IMR-90 (cell line): ENCODE measurements around the gene SLX4IP.

Source experiments
- BHLHE40 ChIP-seq: fragments of 150-350 bp; IDR thresholded peaks from 2 replicates; pipeline ENCODE4 v1.6.1; 2016; ENCODE audit warnings: mild to moderate bottlenecking, low read depth, low read length
- CEBPB ChIP-seq: IDR thresholded peaks from 2 replicates; pipeline ENCODE4 v1.6.1; 2012; ENCODE audit warnings: low read depth, low read length, improper control_type of control experiment
- CHD1 ChIP-seq: IDR thresholded peaks from 2 replicates; pipeline ENCODE4 v1.6.1; 2012; ENCODE audit warnings: low read depth, low read length, improper control_type of control experiment
- FOS ChIP-seq: fragments of 150-350 bp; IDR thresholded peaks from 2 replicates; pipeline ENCODE4 v1.6.1; 2016; ENCODE audit warnings: low read depth, low read length
- MAFK ChIP-seq: IDR thresholded peaks from 2 replicates; pipeline ENCODE4 v1.6.1; 2012; ENCODE audit warnings: low read depth, low read length, improper control_type of control experiment
- MXI1 ChIP-seq: IDR thresholded peaks from 2 replicates; pipeline ENCODE4 v1.6.1; 2012; ENCODE audit warnings: low read depth, mild to moderate bottlenecking, low read length, moderate library complexity, borderline replicate concordance
- POLR2A ChIP-seq: IDR thresholded peaks from 2 replicates; pipeline ENCODE4 v1.6.1; 2012; ENCODE audit warnings: mild to moderate bottlenecking, low read depth, low read length
- RCOR1 ChIP-seq: IDR thresholded peaks from 2 replicates; pipeline ENCODE4 v1.6.1; 2012; ENCODE audit warnings: mild to moderate bottlenecking, low read length, improper control_type of control experiment; ENCODE audit not compliant: insufficient replicate concordance
- RFX5 ChIP-seq: IDR thresholded peaks from 2 replicates; pipeline ENCODE4 v1.8.0; 2012; ENCODE audit warnings: low read depth, mild to moderate bottlenecking, low read length, moderate library complexity
- SMC3 ChIP-seq: fragments of 150-350 bp; IDR thresholded peaks from 2 replicates; pipeline ENCODE4 v1.6.1; 2016; ENCODE audit warnings: low read depth, mild to moderate bottlenecking, antibody characterized with exemption, low read length, moderate library complexity
- TF ChIP-seq, protein P1 (sequence below): fragments of 150-350 bp; IDR thresholded peaks from 2 replicates; pipeline ENCODE4 v1.6.1; 2017; ENCODE audit warnings: mild to moderate bottlenecking, antibody characterized with exemption, low read length, low read depth
- TF ChIP-seq, protein P2 (sequence below): conservative IDR thresholded peaks from 2 replicates; pipeline ENCODE4 v1.5.1; 2012; ENCODE audit warnings: mild to moderate bottlenecking, low read depth, low read length, improper control_type of control experiment
- TF ChIP-seq, protein P3 (sequence below): fragments of 150-350 bp; IDR thresholded peaks from 2 replicates; pipeline ENCODE4 v1.6.1; 2016; ENCODE audit warnings: low read depth, mild to moderate bottlenecking, low read length, moderate library complexity, borderline replicate concordance

DNA sequence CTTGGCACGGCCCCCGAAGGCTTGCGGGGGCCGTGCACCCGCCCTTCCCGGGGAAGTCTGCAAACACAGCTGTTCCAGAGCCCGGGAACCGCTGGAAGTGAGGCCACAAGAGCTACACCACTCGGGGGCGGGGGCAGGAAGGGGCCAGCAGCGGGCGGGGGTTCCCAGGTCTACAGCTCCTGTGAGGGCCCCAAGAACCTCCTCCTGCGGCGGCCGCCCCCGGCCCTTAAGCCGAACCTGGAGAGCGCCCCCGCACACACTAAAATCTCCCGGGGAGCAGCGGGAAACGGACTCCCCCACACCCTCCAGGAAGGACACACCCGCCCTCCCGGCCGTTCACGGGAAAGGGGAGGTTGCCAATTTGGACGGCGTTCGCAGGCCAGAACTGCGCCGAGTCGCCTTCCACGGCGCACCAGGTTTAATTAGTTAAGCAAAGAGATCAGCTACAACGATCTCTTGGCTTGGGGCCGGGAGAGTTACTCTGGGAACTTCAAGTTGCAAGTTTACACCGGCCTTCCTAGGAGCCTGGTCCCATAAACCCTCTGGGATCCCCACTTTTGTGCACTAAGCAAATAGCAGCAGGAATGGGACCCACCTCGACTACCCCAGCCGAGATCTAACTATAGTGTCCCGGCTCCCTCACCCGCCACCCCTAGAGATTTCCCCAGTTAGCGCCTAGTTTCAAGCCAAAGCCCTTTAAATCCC lies 237.0 kb downstream of the SLX4IP start:
- TF ChIP-seq, protein P1, sequence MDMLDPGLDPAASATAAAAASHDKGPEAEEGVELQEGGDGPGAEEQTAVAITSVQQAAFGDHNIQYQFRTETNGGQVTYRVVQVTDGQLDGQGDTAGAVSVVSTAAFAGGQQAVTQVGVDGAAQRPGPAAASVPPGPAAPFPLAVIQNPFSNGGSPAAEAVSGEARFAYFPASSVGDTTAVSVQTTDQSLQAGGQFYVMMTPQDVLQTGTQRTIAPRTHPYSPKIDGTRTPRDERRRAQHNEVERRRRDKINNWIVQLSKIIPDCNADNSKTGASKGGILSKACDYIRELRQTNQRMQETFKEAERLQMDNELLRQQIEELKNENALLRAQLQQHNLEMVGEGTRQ: no peak
- TF ChIP-seq, protein P2, sequence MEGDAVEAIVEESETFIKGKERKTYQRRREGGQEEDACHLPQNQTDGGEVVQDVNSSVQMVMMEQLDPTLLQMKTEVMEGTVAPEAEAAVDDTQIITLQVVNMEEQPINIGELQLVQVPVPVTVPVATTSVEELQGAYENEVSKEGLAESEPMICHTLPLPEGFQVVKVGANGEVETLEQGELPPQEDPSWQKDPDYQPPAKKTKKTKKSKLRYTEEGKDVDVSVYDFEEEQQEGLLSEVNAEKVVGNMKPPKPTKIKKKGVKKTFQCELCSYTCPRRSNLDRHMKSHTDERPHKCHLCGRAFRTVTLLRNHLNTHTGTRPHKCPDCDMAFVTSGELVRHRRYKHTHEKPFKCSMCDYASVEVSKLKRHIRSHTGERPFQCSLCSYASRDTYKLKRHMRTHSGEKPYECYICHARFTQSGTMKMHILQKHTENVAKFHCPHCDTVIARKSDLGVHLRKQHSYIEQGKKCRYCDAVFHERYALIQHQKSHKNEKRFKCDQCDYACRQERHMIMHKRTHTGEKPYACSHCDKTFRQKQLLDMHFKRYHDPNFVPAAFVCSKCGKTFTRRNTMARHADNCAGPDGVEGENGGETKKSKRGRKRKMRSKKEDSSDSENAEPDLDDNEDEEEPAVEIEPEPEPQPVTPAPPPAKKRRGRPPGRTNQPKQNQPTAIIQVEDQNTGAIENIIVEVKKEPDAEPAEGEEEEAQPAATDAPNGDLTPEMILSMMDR: no peak
- TF ChIP-seq POLR2A: 0 out of 2 replicates have a peak, but pooled peaks have one; percentile 6
- TF ChIP-seq, protein P3, sequence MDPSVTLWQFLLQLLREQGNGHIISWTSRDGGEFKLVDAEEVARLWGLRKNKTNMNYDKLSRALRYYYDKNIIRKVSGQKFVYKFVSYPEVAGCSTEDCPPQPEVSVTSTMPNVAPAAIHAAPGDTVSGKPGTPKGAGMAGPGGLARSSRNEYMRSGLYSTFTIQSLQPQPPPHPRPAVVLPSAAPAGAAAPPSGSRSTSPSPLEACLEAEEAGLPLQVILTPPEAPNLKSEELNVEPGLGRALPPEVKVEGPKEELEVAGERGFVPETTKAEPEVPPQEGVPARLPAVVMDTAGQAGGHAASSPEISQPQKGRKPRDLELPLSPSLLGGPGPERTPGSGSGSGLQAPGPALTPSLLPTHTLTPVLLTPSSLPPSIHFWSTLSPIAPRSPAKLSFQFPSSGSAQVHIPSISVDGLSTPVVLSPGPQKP: no peak
- no peak for TF ChIP-seq MAFK
- TF ChIP-seq MXI1: no peak
- no peak for TF ChIP-seq BHLHE40
- no peak for TF ChIP-seq CEBPB
- TF ChIP-seq FOS: no peak
- no peak for TF ChIP-seq RFX5
- no peak for TF ChIP-seq CHD1
- no peak for TF ChIP-seq RCOR1
- TF ChIP-seq SMC3: no peak
